H1 (cell line): Measurements from ENCODE around the gene NKX6-1. TPM values are rescaled to one million over a fixed set of nuclear protein-coding genes. Genes with fewer than 3 reads are reported as not detected.

Experiments
- CTCF ChIA-PET: fragments of 300-600 bp; sonication (Branson Sonifier 250); formaldehyde crosslinking; loops from one replicate; lab custom pipeline; 2021; ENCODE audit not compliant: partially characterized antibody; lab: Charles Lee
- POLR2A ChIA-PET: fragments of 300-600 bp; sonication (Branson Sonifier 250); formaldehyde crosslinking; loops from one replicate; lab custom pipeline; 2021; ENCODE audit warnings: inconsistent platforms; ENCODE audit not compliant: partially characterized antibody; lab: Charles Lee
- DNase-seq, 2 experiments: peaks; one replicate each; pipeline versions ENCODE4 v3.0.0 to v3.0.0-alpha.2; 2010 to 2022; ENCODE audit warnings: low spot score in 2 of 2, low read depth in 1 of 2, mixed read lengths in 1 of 2
- FAIRE-seq: peaks from 2 replicates; lab custom pipeline; 2011; peaks lifted over from hg19 to GRCh38; lab: Jason Lieb, UNC
- H2AFZ ChIP-seq: 2 replicates; pipeline ENCODE4 v1.8.1; 2012; ENCODE audit warnings: low read length, inconsistent platforms
- H2AK5ac ChIP-seq: 2 replicates; pipeline ENCODE4 v1.6.1; 2013; ENCODE audit warnings: low read depth, low read length
- H2BK120ac ChIP-seq: replicated peaks from 2 replicates; pipeline ENCODE3; 2013; ENCODE audit warnings: low read depth, low read length, inconsistent platforms
- H2BK12ac ChIP-seq: 2 replicates; pipeline ENCODE4 v1.6.1; 2013; ENCODE audit warnings: low read depth, low read length
- H2BK15ac ChIP-seq: 2 replicates; pipeline ENCODE4 v1.6.1; 2013; ENCODE audit warnings: low read length
- H2BK20ac ChIP-seq: 2 replicates; pipeline ENCODE4 v1.6.1; 2013; ENCODE audit warnings: low read length
- H2BK5ac ChIP-seq: 2 replicates; pipeline ENCODE4 v1.6.1; 2013; ENCODE audit warnings: low read depth, low read length
- H3K14ac ChIP-seq: 2 replicates; pipeline ENCODE4 v1.6.1; 2013; ENCODE audit warnings: inconsistent platforms; ENCODE audit not compliant: insufficient read length
- H3K18ac ChIP-seq: 2 replicates; pipeline ENCODE4 v1.6.1; 2013; ENCODE audit warnings: low read length; ENCODE audit errors: extremely low read depth
- H3K23ac ChIP-seq: 2 replicates; pipeline ENCODE4 v1.6.1; 2013; ENCODE audit warnings: inconsistent platforms; ENCODE audit not compliant: insufficient read length
- H3K23me2 ChIP-seq: 2 replicates; pipeline ENCODE4 v1.6.1; 2013; ENCODE audit warnings: low read depth, low read length
- H3K27ac ChIP-seq: 2 replicates; pipeline ENCODE4 v1.6.1; 2011; ENCODE audit warnings: low read depth, low read length, inconsistent platforms
- H3K27me3 ChIP-seq, 4 experiments: replicated peaks in 1 of 4; 1 replicate in 1 of 4; 2 replicates in 3 of 4; pipeline versions ENCODE4 v1.6.1 to v1.8.1; 2011 to 2013; ENCODE audit warnings: low read length in 3 of 4, mild to moderate bottlenecking in 3 of 4, inconsistent platforms in 2 of 4, mixed read lengths in 2 of 4, moderate library complexity in 1 of 4; ENCODE audit not compliant: control insufficient read depth in 3 of 4, insufficient read depth in 3 of 4; ENCODE audit errors: extremely low read depth in 1 of 4
- H3K36me3 ChIP-seq, 4 experiments: 2 replicates each; pipeline versions ENCODE4 v1.6.1 to v1.8.1; 2011 to 2013; ENCODE audit warnings: mild to moderate bottlenecking in 4 of 4, low read length in 3 of 4, moderate library complexity in 2 of 4, control low read depth in 1 of 4, inconsistent platforms in 1 of 4; ENCODE audit not compliant: insufficient read depth in 4 of 4, control insufficient read depth in 2 of 4
- H3K4ac ChIP-seq: replicated peaks from 2 replicates; pipeline ENCODE3; 2013; ENCODE audit warnings: low read length, low read depth, mixed read lengths, inconsistent platforms; ENCODE audit not compliant: insufficient read length
- H3K4me1 ChIP-seq, 4 experiments: replicated peaks in 1 of 4; 1 replicate in 1 of 4; 2 replicates in 3 of 4; pipeline versions ENCODE4 v1.6.1 to v1.8.1; 2011 to 2013; ENCODE audit warnings: low read length in 3 of 4, inconsistent platforms in 2 of 4, mixed read lengths in 1 of 4; ENCODE audit not compliant: insufficient read depth in 4 of 4, control insufficient read depth in 3 of 4
- H3K4me2 ChIP-seq, 2 experiments: 2 replicates each; pipeline versions ENCODE4 v1.6.1 to v1.8.1; 2011 to 2013; ENCODE audit warnings: low read depth in 2 of 2, low read length in 2 of 2, control low read depth in 1 of 2, inconsistent platforms in 1 of 2, mild to moderate bottlenecking in 1 of 2; ENCODE audit not compliant: insufficient read depth in 1 of 2
- H3K4me3 ChIP-seq, 4 experiments: fragments of 200-600, 300-600 bp in 1 of 4; sonication (generic), shearing (Covaris generic), sonication (Bioruptor Twin) in 1 of 4; 2 replicates each; pipeline versions ENCODE4 v1.5.1 to v1.8.1; 2011 to 2016; ENCODE audit warnings: low read length in 4 of 4, low read depth in 3 of 4, control low read depth in 2 of 4, inconsistent platforms in 2 of 4, mild to moderate bottlenecking in 2 of 4, mixed read lengths in 1 of 4, moderate library complexity in 1 of 4; ENCODE audit not compliant: insufficient read depth in 2 of 4; ENCODE audit errors: extremely low read depth in 1 of 4
- H3K56ac ChIP-seq: replicated peaks from 2 replicates; pipeline ENCODE3; 2013; ENCODE audit warnings: low read depth, mild to moderate bottlenecking, mixed read lengths, low read length, inconsistent platforms; ENCODE audit not compliant: insufficient read length
- H3K79me1 ChIP-seq: 2 replicates; pipeline ENCODE4 v1.6.1; 2013; ENCODE audit warnings: low read depth, low read length, control low read depth
- H3K79me2 ChIP-seq, 2 experiments: 2 replicates each; pipeline versions ENCODE4 v1.6.1 to v1.8.1; 2012 to 2013; ENCODE audit warnings: low read length in 2 of 2, mild to moderate bottlenecking in 2 of 2, inconsistent platforms in 1 of 2; ENCODE audit not compliant: insufficient read depth in 2 of 2, control insufficient read depth in 1 of 2
- H3K9ac ChIP-seq, 4 experiments: replicated peaks in 1 of 4; 1 replicate in 1 of 4; 2 replicates in 3 of 4; pipeline versions ENCODE4 v1.6.1 to v1.8.1; 2011 to 2013; ENCODE audit warnings: low read depth in 3 of 4, low read length in 3 of 4, control low read depth in 2 of 4, mild to moderate bottlenecking in 2 of 4, moderate library complexity in 2 of 4, inconsistent platforms in 1 of 4; ENCODE audit errors: extremely low read depth in 1 of 4
- H3K9me3 ChIP-seq, 2 experiments: 2 replicates each; pipeline versions ENCODE4 v1.6.1 to v1.8.1; 2012 to 2013; ENCODE audit warnings: mild to moderate bottlenecking in 2 of 2, moderate library complexity in 2 of 2, control low read depth in 1 of 2, inconsistent platforms in 1 of 2, low read depth in 1 of 2, low read length in 1 of 2, mixed read lengths in 1 of 2; ENCODE audit not compliant: insufficient read depth in 2 of 2
- H4K20me1 ChIP-seq, 2 experiments: replicated peaks in 1 of 2; 2 replicates each; pipeline versions ENCODE3 to v1.8.1; 2011 to 2013; ENCODE audit warnings: inconsistent platforms in 2 of 2, low read length in 2 of 2, mild to moderate bottlenecking in 1 of 2; ENCODE audit not compliant: insufficient read depth in 2 of 2, control insufficient read depth in 1 of 2
- H4K5ac ChIP-seq: 2 replicates; pipeline ENCODE4 v1.6.1; 2013; ENCODE audit warnings: low read length, low read depth, mixed read lengths, inconsistent platforms; ENCODE audit not compliant: insufficient read length
- H4K8ac ChIP-seq: 2 replicates; pipeline ENCODE4 v1.8.0; 2013; ENCODE audit warnings: mild to moderate bottlenecking, moderate library complexity, low read length, inconsistent platforms; ENCODE audit not compliant: insufficient read depth; ENCODE audit errors: extremely low read depth
- H4K91ac ChIP-seq: replicated peaks from 2 replicates; pipeline ENCODE3; 2013; ENCODE audit warnings: low read length, mixed read lengths, inconsistent platforms; ENCODE audit not compliant: insufficient read length
- CHD1 ChIP-seq: IDR thresholded peaks from 2 replicates; pipeline ENCODE4 v1.6.1; 2012; ENCODE audit warnings: low read depth, low read length, improper control_type of control experiment
- CHD2 ChIP-seq: IDR thresholded peaks from 2 replicates; pipeline ENCODE4 v1.6.1; 2012; ENCODE audit warnings: low read length, improper control_type of control experiment
- EGR1 ChIP-seq: IDR thresholded peaks from 2 replicates; pipeline ENCODE4 v1.6.1; 2011; ENCODE audit warnings: low read depth, low read length, borderline replicate concordance
- EZH2 ChIP-seq: fragments of 200-600 bp; sonication (generic); IDR thresholded peaks from 2 replicates; pipeline ENCODE4 v1.7.1; 2012; ENCODE audit warnings: low read depth, mild to moderate bottlenecking, moderate library complexity, low read length, inconsistent platforms; ENCODE audit not compliant: severe bottlenecking
- JUN ChIP-seq: IDR thresholded peaks from 2 replicates; pipeline ENCODE4 v1.6.1; 2011; ENCODE audit warnings: low read depth, mild to moderate bottlenecking, improper control_type of control experiment, low read length
- MAFK ChIP-seq: IDR thresholded peaks from 2 replicates; pipeline ENCODE4 v1.6.1; 2012; ENCODE audit warnings: low read depth, mild to moderate bottlenecking, improper control_type of control experiment, low read length
- POLR2A ChIP-seq, 2 experiments: IDR thresholded peaks; 1 replicate in 1 of 2; 2 replicates in 1 of 2; pipeline ENCODE4 v1.6.1; 2011; ENCODE audit warnings: low read depth in 2 of 2, low read length in 2 of 2, mild to moderate bottlenecking in 2 of 2; ENCODE audit errors: control extremely low read depth in 1 of 2
- RAD21 ChIP-seq, 2 experiments: IDR thresholded peaks in 1 of 2; conservative IDR thresholded peaks in 1 of 2; 2 replicates each; pipeline ENCODE4 v1.6.1; 2011; ENCODE audit warnings: low read depth in 2 of 2, low read length in 2 of 2, improper control_type of control experiment in 1 of 2, inconsistent platforms in 1 of 2, mild to moderate bottlenecking in 1 of 2, moderate library complexity in 1 of 2
- RFX5 ChIP-seq: IDR thresholded peaks from 2 replicates; pipeline ENCODE4 v1.6.1; 2011; ENCODE audit warnings: low read depth, low read length, improper control_type of control experiment, borderline replicate concordance
- SP4 ChIP-seq: IDR thresholded peaks from 2 replicates; pipeline ENCODE4 v1.6.1; 2012; ENCODE audit warnings: low read length, inconsistent platforms
- SUZ12 ChIP-seq: fragments of 200-600 bp; sonication (generic); IDR thresholded peaks from 2 replicates; pipeline ENCODE4 v1.6.1; 2012; ENCODE audit warnings: mild to moderate bottlenecking, inconsistent platforms, low read length, moderate library complexity, mixed read lengths
- TAF1 ChIP-seq: IDR thresholded peaks from 2 replicates; pipeline ENCODE4 v1.6.1; 2011; ENCODE audit warnings: mild to moderate bottlenecking, low read depth, low read length
- YY1 ChIP-seq: IDR thresholded peaks from 2 replicates; pipeline ENCODE4 v1.6.1; 2011; ENCODE audit warnings: low read depth, mild to moderate bottlenecking, low read length
- WGBS, 2 experiments: shearing (Covaris generic) in 1 of 2; methylation state at CpG; one replicate each; pipeline versions ENCODE4 v1.1.6 to v1.1.7; 2013 to 2015; ENCODE audit warnings: low lambda C conversion rate in 2 of 2, mixed read lengths in 2 of 2, inconsistent platforms in 1 of 2, low coverage in 1 of 2, missing lambda C conversion rate in 1 of 2; ENCODE audit not compliant: insufficient replicate concordance in 2 of 2, insufficient coverage in 1 of 2, insufficient read length in 1 of 2; ENCODE audit errors: extremely low coverage in 1 of 2, missing lambda C conversion rate in 1 of 2; 5-methylcytosine and 5-hydroxymethylcytosine counted together
- polyA plus RNA-seq, 7 experiments: library from polyadenylated mRNA; depleted of rRNA in 3 of 7; stranded (reverse) in 5 of 7; unstranded in 2 of 7; fragments of >200 nt in 5 of 7; fragments of 200-250 nt in 2 of 7; gene quantifications; 1 replicate in 5 of 7; 2 replicates in 1 of 7; 4 replicates in 1 of 7; pipeline versions ENCODE4 v1.2.1 to v1.2.3, GENCODE V29; 2011 to 2013; ENCODE audit warnings: missing spikeins in 2 of 7, mixed read lengths in 2 of 7
- total RNA-seq: library from RNA; stranded (reverse); fragmentation: NEBNext Ultra II Directional; extraction: Animal tissue kit (Norgen Biotek cat#: 25700); gene quantifications from 2 replicates; pipeline ENCODE4 v1.2.1, GENCODE V29; 2021

NKX6-1 gene
- total and polyA plus RNA-seq, 2 of the 8 experiments (the other 6 are each of a cell fraction or from before 2014, with no cell fraction given) = 0.03 to 0.45 TPM

DNA sequence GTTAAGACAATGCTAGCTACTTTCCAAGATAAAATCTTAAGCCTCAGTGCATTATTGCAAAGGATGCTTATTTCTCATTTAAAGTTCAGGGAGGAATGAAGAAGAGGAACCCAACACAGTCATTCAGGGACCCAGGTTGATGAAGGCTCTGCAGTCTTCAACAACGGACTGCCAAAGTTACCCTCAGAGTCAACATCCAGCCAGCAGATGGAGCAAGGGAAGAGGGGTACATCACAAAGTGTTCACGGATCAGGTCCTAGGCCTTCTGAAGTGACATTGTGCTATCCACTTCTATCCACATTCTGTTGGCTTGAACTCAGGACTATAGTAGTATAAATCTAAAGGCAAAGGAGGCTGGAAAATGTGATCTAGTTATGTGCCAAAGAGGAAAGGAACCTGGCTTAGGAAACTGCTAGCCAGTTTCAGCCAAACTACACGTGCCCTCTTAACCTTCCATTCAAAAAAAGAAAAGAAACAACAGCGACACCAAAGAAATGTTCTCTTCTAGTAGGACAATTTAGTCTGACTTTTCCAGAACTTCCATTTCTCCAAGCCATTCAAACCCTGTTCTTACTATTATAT, 28.8 kb downstream of the NKX6-1 start:
- Histone ChIP-seq H4K91ac (no peak overlapping the region), H2BK5ac (no peak overlapping the region), H3K4me2 (no peak overlapping the region), H2BK20ac (no peak overlapping the region), H3K4me3 (no peak overlapping the region), H4K20me1 (no peaks in the 10 kb centered on the region), H3K27me3 (no peaks in the 10 kb centered on the region), H3K79me2 (no peaks in the 10 kb centered on the region), H3K14ac (no peak overlapping the region), H3K9me3 (no peaks in the 10 kb centered on the region), H3K23me2 (no peaks in the 10 kb centered on the region), H4K8ac (no peak overlapping the region), H3K27ac (no peak overlapping the region), H2BK120ac (no peak overlapping the region), H2BK12ac (no peak overlapping the region), H3K36me3 (no peaks in the 10 kb centered on the region), H4K5ac (no peak overlapping the region), H2BK15ac (no peak overlapping the region), H2AFZ (no peak overlapping the region), H3K56ac (no peak overlapping the region), H3K9ac (no peak overlapping the region), H3K4me1 (no peaks in the 10 kb centered on the region), H3K79me1 (no peaks in the 10 kb centered on the region), H3K23ac (no peak overlapping the region), H3K4ac (no peak overlapping the region), H2AK5ac (no peak overlapping the region), H3K18ac (no peak overlapping the region)
- 43% methylated on average over 4 of the region's 4 CpGs; no CpG with 5 or more reads in 1 of the 2 experiments for WGBS, 2 experiments
- FAIRE-seq (peak; percentile 91), DNase-seq (no peak)
- ChIA-PET CTCF (interaction anchor here (0.7 to 8.3 kb wide), 8 partner anchors 9 to 227 kb away, joined by 3 to 64 read pairs (median 4); no protein-coding TSS in a partner anchor), POLR2A (no interaction called here)
- TF ChIP-seq CHD2 (no peak), JUN (no peak), TAF1 (no peak), YY1 (no peak), RAD21 (IDR thresholded peaks at IDR 0.05 in 1 of 2, conservative IDR thresholded peaks at IDR 0.05 in 1 of 2; ENCODE audit: low read depth in 2 of 2, low read length in 2 of 2) (peak; percentile 63 to 71), POLR2A (IDR thresholded peaks at IDR 0.05; ENCODE audit: control extremely low read depth in 1 of 2, low read depth in 2 of 2, low read length in 2 of 2) (no peak), SP4 (no peak), MAFK (no peak), RFX5 (no peak), EZH2 (no peak), SUZ12 (no peak), EGR1 (no peak), CHD1 (no peak)
